Panc1 (cell line): Measurements from ENCODE around the gene CNTN5. TPM values are rescaled to one million over a fixed set of nuclear protein-coding genes. Genes with fewer than 3 reads are reported as not detected.

ENCODE experiments used
- ATAC-seq: fragments of 200-7000 bp; cut with Tn5 transposase; 2 replicates; pipeline ENCODE4 v1.9.1; 2020; ENCODE audit warnings: mild to moderate bottlenecking, moderate library complexity
- BruUV-seq: library from RNA; stranded (reverse); fragments of 400-500 nt; replicated peaks from 2 replicates; lab custom pipeline; 2021; lab: Mats Ljungman, UMichigan
- CTCF ChIA-PET: fragments of 300-600 bp; sonication (Branson Sonifier 250); formaldehyde crosslinking; loops from one replicate; lab custom pipeline; 2022; ENCODE audit warnings: antibody characterized with exemption; lab: Charles Lee
- POLR2A ChIA-PET: fragments of 300-600 bp; sonication (Branson Sonifier 250); formaldehyde crosslinking; loops from one replicate; lab custom pipeline; 2022; ENCODE audit warnings: antibody characterized with exemption; lab: Charles Lee
- DNase-seq: peaks from one replicate; pipeline ENCODE4 v3.0.0-alpha.2; 2010; ENCODE audit warnings: low read depth, low spot score
- H3K27ac ChIP-seq: 2 replicates; pipeline ENCODE4 v1.5.1; 2011; ENCODE audit warnings: mild to moderate bottlenecking, low read length, inconsistent platforms
- H3K27me3 ChIP-seq: fragments of 200-500 bp; sonication (Bioruptor generic); 2 replicates; pipeline ENCODE4 v1.6.0; 2014; ENCODE audit warnings: low read length, inconsistent platforms; ENCODE audit not compliant: control insufficient read depth, insufficient read depth
- H3K36me3 ChIP-seq: fragments of 200-500 bp; sonication (Bioruptor generic); 2 replicates; pipeline ENCODE4 v1.5.1; 2014; ENCODE audit warnings: inconsistent platforms, mild to moderate bottlenecking, low read length, moderate library complexity; ENCODE audit not compliant: control insufficient read depth, insufficient read depth
- H3K4me1 ChIP-seq: 2 replicates; pipeline ENCODE4 v1.5.1; 2011; ENCODE audit warnings: inconsistent platforms, mild to moderate bottlenecking, low read length, moderate library complexity; ENCODE audit not compliant: control insufficient read depth, insufficient read depth
- H3K4me3 ChIP-seq, 2 experiments: 2 replicates each; pipeline ENCODE4 v1.5.1; 2011 to 2012; ENCODE audit warnings: low read depth in 2 of 2, low read length in 2 of 2, mild to moderate bottlenecking in 2 of 2, inconsistent platforms in 1 of 2, moderate library complexity in 1 of 2
- H3K9me3 ChIP-seq: fragments of 200-500 bp; sonication (Bioruptor generic); 2 replicates; pipeline ENCODE4 v1.5.1; 2014; ENCODE audit warnings: low read depth, mild to moderate bottlenecking, inconsistent platforms, low read length, moderate library complexity; ENCODE audit not compliant: control insufficient read depth, insufficient read depth
- POLR2AphosphoS5 ChIP-seq: IDR thresholded peaks from 2 replicates; pipeline ENCODE4 v1.6.1; 2012; ENCODE audit warnings: mild to moderate bottlenecking, low read depth, low read length, moderate library complexity
- SIN3A ChIP-seq: IDR thresholded peaks from 2 replicates; pipeline ENCODE4 v1.6.1; 2012; ENCODE audit warnings: low read depth, mild to moderate bottlenecking, low read length, moderate library complexity, borderline replicate concordance; ENCODE audit not compliant: insufficient read depth
- TCF7L2 ChIP-seq: IDR thresholded peaks from 2 replicates; pipeline ENCODE4 v1.6.1; 2011; ENCODE audit warnings: mild to moderate bottlenecking, low read depth, low read length, inconsistent platforms
- in situ Hi-C: cut with HindIII; loops from 2 replicates; pipeline ENCODE4 v1.10.0; 2016; ENCODE audit warnings: low sequenced_read_pairs, low pct_unique_long_range_greater_than_20kb
- intact Hi-C: fragments of 100-400 bp; cut with micrococcal nuclease; formaldehyde crosslinking; loops from one replicate; pipeline ENCODE4 v1.10.0; 2022; ENCODE audit not compliant: unreplicated experiment
- total RNA-seq: library from RNA; stranded (reverse); gene quantifications from one replicate; pipeline ENCODE4 v1.2.1, GENCODE V29; 2021; ENCODE audit not compliant: unreplicated experiment
- TF ChIP-seq, protein P1 (sequence below): fragments of 450-650 bp; IDR thresholded peaks from 2 replicates; pipeline ENCODE4 v1.5.1; 2017; ENCODE audit warnings: mild to moderate bottlenecking
- TF ChIP-seq, protein P2 (sequence below), 2 experiments: IDR thresholded peaks; 2 replicates each; pipeline ENCODE4 v1.6.1; 2011 to 2012; ENCODE audit warnings: low read depth in 2 of 2, control low read depth in 1 of 2, low read length in 1 of 2, mild to moderate bottlenecking in 1 of 2, moderate library complexity in 1 of 2; ENCODE audit not compliant: insufficient read depth in 1 of 2

Gene CNTN5
- total RNA-seq, 1 experiment from 2014 or later: not detected

DNA sequence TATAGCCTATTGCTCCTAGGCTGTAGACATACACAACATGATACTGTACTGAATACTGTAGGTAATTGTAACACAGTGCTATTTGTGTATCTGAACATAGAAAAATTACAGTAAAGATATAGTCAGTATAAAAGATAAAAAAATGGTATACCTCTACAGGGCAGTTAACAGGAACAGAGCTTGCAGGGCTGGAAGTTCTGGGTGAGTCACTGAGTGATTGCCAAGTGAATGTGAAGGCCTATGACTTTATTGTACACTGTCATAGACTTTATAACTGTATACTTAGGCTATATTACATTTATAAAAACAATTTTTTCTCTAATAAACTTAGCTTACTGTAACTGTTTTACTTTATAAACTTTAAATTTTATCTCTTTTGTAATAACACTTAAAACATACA, 1334.0 kb downstream of the CNTN5 start:
- no TSS peak for BruUV-seq
- ATAC-seq: no peak
- ChIA-PET POLR2A (no interaction called here), CTCF (no interaction called here)
- no peak overlapping the region for H3K4me3 ChIP-seq
- no peaks in the 10 kb centered on the region for H3K27me3 ChIP-seq
- in situ Hi-C loops: no loop called here
- H3K36me3 ChIP-seq: no peaks in the 10 kb centered on the region
- no peak for DNase-seq
- H3K27ac ChIP-seq: no peak overlapping the region
- no peaks in the 10 kb centered on the region for H3K4me1 ChIP-seq
- TF ChIP-seq SIN3A (no peak), POLR2AphosphoS5 (no peak), TCF7L2 (no peak)
- TF ChIP-seq, protein P1, sequence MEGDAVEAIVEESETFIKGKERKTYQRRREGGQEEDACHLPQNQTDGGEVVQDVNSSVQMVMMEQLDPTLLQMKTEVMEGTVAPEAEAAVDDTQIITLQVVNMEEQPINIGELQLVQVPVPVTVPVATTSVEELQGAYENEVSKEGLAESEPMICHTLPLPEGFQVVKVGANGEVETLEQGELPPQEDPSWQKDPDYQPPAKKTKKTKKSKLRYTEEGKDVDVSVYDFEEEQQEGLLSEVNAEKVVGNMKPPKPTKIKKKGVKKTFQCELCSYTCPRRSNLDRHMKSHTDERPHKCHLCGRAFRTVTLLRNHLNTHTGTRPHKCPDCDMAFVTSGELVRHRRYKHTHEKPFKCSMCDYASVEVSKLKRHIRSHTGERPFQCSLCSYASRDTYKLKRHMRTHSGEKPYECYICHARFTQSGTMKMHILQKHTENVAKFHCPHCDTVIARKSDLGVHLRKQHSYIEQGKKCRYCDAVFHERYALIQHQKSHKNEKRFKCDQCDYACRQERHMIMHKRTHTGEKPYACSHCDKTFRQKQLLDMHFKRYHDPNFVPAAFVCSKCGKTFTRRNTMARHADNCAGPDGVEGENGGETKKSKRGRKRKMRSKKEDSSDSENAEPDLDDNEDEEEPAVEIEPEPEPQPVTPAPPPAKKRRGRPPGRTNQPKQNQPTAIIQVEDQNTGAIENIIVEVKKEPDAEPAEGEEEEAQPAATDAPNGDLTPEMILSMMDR: no peak
- TF ChIP-seq, protein P2, sequence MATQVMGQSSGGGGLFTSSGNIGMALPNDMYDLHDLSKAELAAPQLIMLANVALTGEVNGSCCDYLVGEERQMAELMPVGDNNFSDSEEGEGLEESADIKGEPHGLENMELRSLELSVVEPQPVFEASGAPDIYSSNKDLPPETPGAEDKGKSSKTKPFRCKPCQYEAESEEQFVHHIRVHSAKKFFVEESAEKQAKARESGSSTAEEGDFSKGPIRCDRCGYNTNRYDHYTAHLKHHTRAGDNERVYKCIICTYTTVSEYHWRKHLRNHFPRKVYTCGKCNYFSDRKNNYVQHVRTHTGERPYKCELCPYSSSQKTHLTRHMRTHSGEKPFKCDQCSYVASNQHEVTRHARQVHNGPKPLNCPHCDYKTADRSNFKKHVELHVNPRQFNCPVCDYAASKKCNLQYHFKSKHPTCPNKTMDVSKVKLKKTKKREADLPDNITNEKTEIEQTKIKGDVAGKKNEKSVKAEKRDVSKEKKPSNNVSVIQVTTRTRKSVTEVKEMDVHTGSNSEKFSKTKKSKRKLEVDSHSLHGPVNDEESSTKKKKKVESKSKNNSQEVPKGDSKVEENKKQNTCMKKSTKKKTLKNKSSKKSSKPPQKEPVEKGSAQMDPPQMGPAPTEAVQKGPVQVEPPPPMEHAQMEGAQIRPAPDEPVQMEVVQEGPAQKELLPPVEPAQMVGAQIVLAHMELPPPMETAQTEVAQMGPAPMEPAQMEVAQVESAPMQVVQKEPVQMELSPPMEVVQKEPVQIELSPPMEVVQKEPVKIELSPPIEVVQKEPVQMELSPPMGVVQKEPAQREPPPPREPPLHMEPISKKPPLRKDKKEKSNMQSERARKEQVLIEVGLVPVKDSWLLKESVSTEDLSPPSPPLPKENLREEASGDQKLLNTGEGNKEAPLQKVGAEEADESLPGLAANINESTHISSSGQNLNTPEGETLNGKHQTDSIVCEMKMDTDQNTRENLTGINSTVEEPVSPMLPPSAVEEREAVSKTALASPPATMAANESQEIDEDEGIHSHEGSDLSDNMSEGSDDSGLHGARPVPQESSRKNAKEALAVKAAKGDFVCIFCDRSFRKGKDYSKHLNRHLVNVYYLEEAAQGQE (IDR thresholded peaks at IDR 0.05; ENCODE audit: insufficient read depth in 1 of 2, low read depth in 2 of 2, low read length in 1 of 2): no peak
- intact Hi-C loops: no loop called here
- no peaks in the 10 kb centered on the region for H3K9me3 ChIP-seq

DNA sequence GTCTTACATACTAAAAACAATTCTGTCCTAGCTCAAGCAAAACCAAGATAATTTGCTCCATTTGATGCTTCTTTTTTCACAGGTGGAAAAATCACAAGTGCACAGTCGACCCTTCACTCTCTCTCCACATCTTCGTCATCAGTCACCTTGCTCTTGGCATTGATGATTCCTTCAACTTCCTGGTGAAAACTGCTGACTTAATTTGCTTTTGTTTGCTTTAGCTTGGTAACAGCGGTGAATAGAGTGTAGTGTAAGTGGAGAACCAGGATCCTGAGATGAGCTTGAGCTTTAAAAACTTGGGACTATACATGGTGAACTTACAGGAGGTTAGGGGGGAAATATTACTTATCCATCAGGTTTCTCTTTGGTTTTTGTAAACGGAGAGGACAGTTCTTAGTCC, 1335.3 kb downstream of the CNTN5 start:
- no peaks in the 10 kb centered on the region for H3K36me3 ChIP-seq
- in situ Hi-C loops (no loop called here), intact Hi-C loops (no loop called here)
- POLR2A ChIA-PET: no interaction called here
- CTCF ChIA-PET: no interaction called here
- TF ChIP-seq TCF7L2: no peak
- TF ChIP-seq, protein P1: no peak
- no peak for TF ChIP-seq SIN3A
- no TSS peak for BruUV-seq
- H3K9me3 ChIP-seq: no peaks in the 10 kb centered on the region
- no peak overlapping the region for H3K27ac ChIP-seq
- H3K27me3 ChIP-seq: no peaks in the 10 kb centered on the region
- H3K4me1 ChIP-seq: no peaks in the 10 kb centered on the region
- no peak overlapping the region for H3K4me3 ChIP-seq
- ATAC-seq (no peak), DNase-seq (no peak)

DNA sequence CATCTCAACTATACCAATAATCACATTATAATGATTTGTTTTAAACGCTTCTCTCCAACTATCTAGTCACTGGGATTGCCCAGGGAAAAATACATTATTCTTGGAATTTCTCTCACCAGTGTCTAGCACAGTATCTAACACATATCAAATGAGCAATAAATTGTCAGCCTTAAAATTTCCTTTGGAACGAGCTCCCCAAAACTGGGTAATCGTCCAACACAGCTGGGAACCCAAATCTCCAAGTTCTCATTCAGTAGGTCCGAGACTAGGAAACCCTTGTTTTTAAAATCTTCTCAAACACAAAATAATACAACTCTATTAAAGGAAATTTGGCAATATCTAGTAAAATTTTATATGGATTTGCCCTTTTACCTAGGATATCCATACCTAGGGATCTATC, 1338.5 kb downstream of the CNTN5 start:
- DNase-seq: no peak
- no TSS peak for BruUV-seq
- no peaks in the 10 kb centered on the region for H3K9me3 ChIP-seq
- ChIA-PET CTCF (no interaction called here), POLR2A (no interaction called here)
- H3K27ac ChIP-seq: no peak overlapping the region
- no peaks in the 10 kb centered on the region for H3K4me1 ChIP-seq
- in situ Hi-C loops (no loop called here), intact Hi-C loops (no loop called here)
- H3K36me3 ChIP-seq: no peaks in the 10 kb centered on the region
- H3K4me3 ChIP-seq: no peak overlapping the region
- no peaks in the 10 kb centered on the region for H3K27me3 ChIP-seq
- no peak for ATAC-seq
- TF ChIP-seq TCF7L2: no peak
- TF ChIP-seq, protein P2 (IDR thresholded peaks at IDR 0.05; ENCODE audit: insufficient read depth in 1 of 2, low read depth in 2 of 2, low read length in 1 of 2): no peak
- no peak for TF ChIP-seq SIN3A
- no peak for TF ChIP-seq POLR2AphosphoS5
- TF ChIP-seq, protein P1: no peak
